G401 (cell line): ENCODE measurements around the gene SSNA1. TPM values are rescaled to one million over a fixed set of nuclear protein-coding genes. Genes with fewer than 3 reads are reported as not detected.
A peak's percentile ranks its signal among the peaks of the same experiment; 100 is the strongest.

ENCODE experiments used
- DNase-seq: peaks from one replicate; pipeline ENCODE4 v3.0.0-alpha.2; 2015; ENCODE audit warnings: low spot score
- in situ Hi-C: cut with HindIII; loops from 2 replicates; pipeline ENCODE4 v1.10.0; 2016; ENCODE audit warnings: low sequenced_read_pairs, mixed read lengths
- total RNA-seq: library from RNA; depleted of rRNA; stranded (reverse); fragments of >200 nt; shearing (Covaris generic); gene quantifications from 2 replicates; pipeline ENCODE4 v1.2.3, GENCODE V29; 2014

Gene SSNA1
- total RNA-seq, 1 experiment from 2014 or later: 95.8 TPM

GRCh38 chr9:137213160-137214060 lies 24.9 kb downstream of the SSNA1 start:
- in situ Hi-C loops: no loop called here
- DNase-seq: no peak

GRCh38 chr9:137214620-137215019 lies 26.1 kb downstream of the SSNA1 start:
- no peak for DNase-seq
- in situ Hi-C loops: no loop called here

GRCh38 chr9:137215196-137215986 lies 26.9 kb downstream of the SSNA1 start:
- in situ Hi-C loops: no loop called here
- DNase-seq: no peak

GRCh38 chr9:137216188-137216965 lies 27.9 kb downstream of the SSNA1 start:
- in situ Hi-C loops: no loop called here
- no peak for DNase-seq

- DNase-seq: no peak
- in situ Hi-C loops: no loop called here
Observed at GRCh38 chr9:137217276-137218211, 29.1 kb downstream of the SSNA1 start.

- DNase-seq: no peak
- in situ Hi-C loops: no loop called here
Observed at GRCh38 chr9:137218212-137218753, 29.8 kb downstream of the SSNA1 start.

- DNase-seq: no peak
- in situ Hi-C loops: no loop called here
Observed at GRCh38 chr9:137218754-137219271, 30.3 kb downstream of the SSNA1 start.

GRCh38 chr9:137219757-137220316 lies 31.4 kb downstream of the SSNA1 start:
- in situ Hi-C loops: no loop called here
- no peak for DNase-seq

GRCh38 chr9:137220317-137221094 lies 32.0 kb downstream of the SSNA1 start:
- DNase-seq: no peak
- in situ Hi-C loops: no loop called here

GRCh38 chr9:137221095-137221505 lies 32.6 kb downstream of the SSNA1 start:
- no peak for DNase-seq
- in situ Hi-C loops: no loop called here

- DNase-seq: no peak
- in situ Hi-C loops: no loop called here
Observed at GRCh38 chr9:137221506-137222111, 33.1 kb downstream of the SSNA1 start.

GRCh38 chr9:137222190-137223077 lies 34.0 kb downstream of the SSNA1 start, which contains the start of gene RNF208:
TSS of gene RNF208 (minus strand) at chr9:137222240. CDS start at chr9:137221212, 1,028 bp downstream.
- DNase-seq: no peak
- in situ Hi-C loops: no loop called here

GRCh38 chr9:137223078-137223970 lies 34.8 kb downstream of the SSNA1 start:
- DNase-seq: peak; percentile 97

GRCh38 chr9:137224830-137225694 lies 36.6 kb downstream of the SSNA1 start, which contains the start of gene CYSRT1:
TSS of gene CYSRT1 (plus strand) at chr9:137225174. CDS start at chr9:137225622, 448 bp downstream.
- in situ Hi-C loops: no loop called here
- DNase-seq: no peak

More at GRCh38 chr9:137223078-137223970, 34.8 kb downstream of the SSNA1 start:
- in situ Hi-C loops: no loop called here
